Stimulated activated naive CD8-positive, alpha-beta T cell treated with anti-CD3 and anti-CD28 coated beads, Interleukin-15, Interleukin-2, amounts not matched to agents 100 ng/mL and 50 ng/mL, for 24 hours (primary cell): ENCODE results near the gene PSORS1C1.
"Not testable (repeated sequence)": the region's sequence is repeated elsewhere in the genome, so short reads cannot be mapped to it uniquely, and the experiment has no call there.

Experiments used
- H3K27ac Mint-ChIP-seq: one replicate; pipeline ENCODE4 v1.8.0; 2021; ENCODE audit warnings: mild to moderate bottlenecking, mixed read lengths
- H3K27me3 Mint-ChIP-seq: one replicate; pipeline ENCODE4 v1.8.0; 2021; ENCODE audit warnings: mixed read lengths
- H3K36me3 Mint-ChIP-seq: one replicate; pipeline ENCODE4 v1.8.0; 2021; ENCODE audit warnings: low read depth, mixed read lengths
- H3K4me1 Mint-ChIP-seq: one replicate; pipeline ENCODE4 v1.8.0; 2021; ENCODE audit warnings: low read depth, mixed read lengths
- H3K4me3 Mint-ChIP-seq: one replicate; pipeline ENCODE4 v1.8.0; 2021; ENCODE audit warnings: mild to moderate bottlenecking, mixed read lengths
- H3K9me3 Mint-ChIP-seq: one replicate; pipeline ENCODE4 v1.8.0; 2021; ENCODE audit warnings: mixed read lengths

PSORS1C1 gene

DNA sequence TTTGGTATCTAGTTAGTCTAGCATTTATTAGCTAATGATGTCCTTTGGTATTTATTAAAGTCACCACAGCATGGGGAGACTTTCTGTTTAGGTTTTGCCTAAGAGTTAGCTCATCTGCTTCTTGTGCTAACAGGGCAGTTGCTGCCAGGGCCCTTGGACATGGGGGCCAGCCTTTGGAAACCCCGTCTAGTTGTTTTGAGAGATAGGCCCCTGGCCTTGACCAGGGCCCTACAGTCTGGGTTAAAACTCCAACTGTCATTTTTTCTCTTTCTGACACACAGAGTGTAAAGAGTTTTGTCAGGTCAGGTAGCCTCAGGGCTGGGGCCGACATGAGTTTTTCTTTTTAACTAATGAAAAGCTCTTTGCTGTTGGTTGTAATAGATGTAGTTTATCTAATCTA lies 68.7 kb downstream of the PSORS1C1 start:
- not testable (repeated sequence) for H3K36me3 Mint-ChIP-seq, H3K9me3 Mint-ChIP-seq, H3K27me3 Mint-ChIP-seq, H3K4me3 Mint-ChIP-seq, H3K27ac Mint-ChIP-seq
- H3K4me1 Mint-ChIP-seq = peaks cover 23% of the 10 kb centered on the region

GRCh38 chr6:31183859-31184258 lies 69.3 kb downstream of the PSORS1C1 start:
- H3K36me3 Mint-ChIP-seq, H3K9me3 Mint-ChIP-seq, H3K27ac Mint-ChIP-seq, H3K4me3 Mint-ChIP-seq, H3K27me3 Mint-ChIP-seq: not testable (repeated sequence)
- H3K4me1 Mint-ChIP-seq = peaks cover 18% of the 10 kb centered on the region

DNA sequence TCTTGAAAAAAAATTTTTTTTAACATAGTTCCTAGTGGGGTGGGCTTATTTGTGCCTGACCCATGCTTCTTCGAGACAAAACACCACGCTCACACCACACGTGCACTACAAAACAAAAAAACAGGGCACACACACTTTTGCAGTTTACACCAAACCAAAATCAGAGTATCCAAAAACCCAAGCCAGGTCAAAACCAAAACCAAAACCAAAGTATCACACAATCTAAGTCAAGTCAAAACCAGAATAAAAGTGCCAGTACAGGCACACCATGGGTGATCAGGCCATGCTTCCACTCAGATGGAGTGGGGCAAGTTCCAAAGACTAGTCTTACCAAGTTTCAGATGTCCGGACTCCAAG lies 71.1 kb downstream of the PSORS1C1 start:
- not testable (repeated sequence) for H3K36me3 Mint-ChIP-seq, H3K27me3 Mint-ChIP-seq, H3K27ac Mint-ChIP-seq, H3K9me3 Mint-ChIP-seq, H3K4me3 Mint-ChIP-seq
- peaks cover 10% of the 10 kb centered on the region for H3K4me1 Mint-ChIP-seq

DNA sequence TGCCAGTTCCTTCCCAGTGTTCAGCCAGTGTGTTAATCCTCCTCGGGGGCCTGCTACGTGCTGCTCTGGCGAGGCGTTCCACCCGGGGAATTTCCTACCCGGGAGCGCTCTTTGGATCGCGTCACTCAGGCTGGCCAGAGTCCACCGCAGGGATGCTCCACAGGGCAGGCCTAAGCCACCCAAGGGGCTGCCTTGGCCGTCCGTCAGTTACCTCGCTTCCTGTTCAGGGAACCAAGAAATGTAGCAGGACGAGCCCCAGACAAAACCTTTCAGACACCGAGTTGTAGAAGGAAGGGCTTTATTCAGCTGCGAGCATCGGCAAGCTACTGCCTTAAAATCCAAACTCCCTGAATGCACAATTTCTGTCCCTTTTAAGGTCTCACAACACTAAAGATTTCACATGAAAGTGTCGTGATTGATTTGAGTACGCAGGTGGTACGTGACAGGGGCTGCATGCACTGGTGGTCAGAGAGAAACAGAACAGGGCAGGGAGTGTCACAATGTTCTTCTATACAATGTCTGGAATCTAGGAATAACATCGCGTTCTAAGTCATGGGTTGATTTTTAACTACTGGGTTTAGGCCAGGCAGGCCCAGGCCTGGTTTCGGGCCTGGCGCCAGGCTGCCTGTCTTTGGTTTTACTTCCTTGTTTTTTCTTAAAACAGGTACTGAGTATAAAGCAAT lies 71.6 kb downstream of the PSORS1C1 start:
- peak overlapping the region; percentile 31 for H3K27ac Mint-ChIP-seq
- H3K4me3 Mint-ChIP-seq = no peak overlapping the region
- no peaks in the 10 kb centered on the region for H3K9me3 Mint-ChIP-seq
- peaks cover 8% of the 10 kb centered on the region for H3K4me1 Mint-ChIP-seq
- no peaks in the 10 kb centered on the region for H3K36me3 Mint-ChIP-seq
- no peaks in the 10 kb centered on the region for H3K27me3 Mint-ChIP-seq

GRCh38 chr6:31187780-31188194 lies 73.2 kb downstream of the PSORS1C1 start:
- no peaks in the 10 kb centered on the region for H3K36me3 Mint-ChIP-seq
- H3K27ac Mint-ChIP-seq = no peak overlapping the region
- no peak overlapping the region for H3K4me3 Mint-ChIP-seq
- H3K4me1 Mint-ChIP-seq = peaks cover 8% of the 10 kb centered on the region
- H3K9me3 Mint-ChIP-seq = no peaks in the 10 kb centered on the region
- no peaks in the 10 kb centered on the region for H3K27me3 Mint-ChIP-seq

DNA sequence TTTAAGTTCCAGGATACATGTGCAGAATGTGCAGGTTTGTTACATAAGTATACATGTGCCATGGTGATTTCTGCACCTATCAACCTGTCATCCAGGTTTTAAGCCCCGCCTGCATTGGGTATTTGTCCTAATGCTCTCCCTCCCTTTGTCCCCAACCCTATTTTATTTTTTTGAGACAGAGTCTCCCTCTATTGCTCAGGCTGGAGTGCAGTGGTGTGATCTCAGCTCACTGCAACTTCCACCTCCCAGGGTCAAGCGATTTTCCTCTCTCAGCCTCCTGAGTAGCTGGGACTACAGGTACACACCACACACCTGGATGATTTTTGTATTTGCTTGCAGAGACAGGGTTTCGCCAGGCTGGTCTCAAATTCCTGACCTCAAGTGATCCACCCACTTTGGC lies 74.6 kb downstream of the PSORS1C1 start:
- not testable (repeated sequence) for H3K4me3 Mint-ChIP-seq, H3K27me3 Mint-ChIP-seq, H3K9me3 Mint-ChIP-seq, H3K27ac Mint-ChIP-seq, H3K36me3 Mint-ChIP-seq
- peaks cover 10% of the 10 kb centered on the region for H3K4me1 Mint-ChIP-seq
